Stimulated activated CD8-positive, alpha-beta memory T cell treated with anti-CD3 and anti-CD28 coated beads, Interleukin-2, amount 100 ng/mL, for 1 hour (primary cell): ENCODE measurements around the gene OTOF.

Source experiments
- DNase-seq, 2 donors: peaks; one replicate each; pipeline ENCODE4 v3.0.0-alpha.2; 2020; ENCODE audit warnings: low read depth in 2 of 2

The OTOF gene

GRCh38 chr2:26453421-26454329 lies 24.2 kb downstream of the OTOF start:
- DNase-seq = no peak

GRCh38 chr2:26451700-26452099 lies 26.2 kb downstream of the OTOF start:
- DNase-seq = no peak

GRCh38 chr2:26450031-26450635 lies 27.8 kb downstream of the OTOF start:
- DNase-seq = no peak

GRCh38 chr2:26449278-26450030 lies 28.5 kb downstream of the OTOF start:
- no peak for DNase-seq

- no peak for DNase-seq
These were observed 29.3 kb downstream of the OTOF start for GRCh38 chr2:26448651-26449050.

- DNase-seq = no peak
These were observed 33.7 kb downstream of the OTOF start for GRCh38 chr2:26444236-26444635.

GRCh38 chr2:26442707-26443106 lies 35.2 kb downstream of the OTOF start:
- no peak for DNase-seq

- DNase-seq = no peak
These were observed 35.6 kb downstream of the OTOF start for GRCh38 chr2:26442301-26442700.

GRCh38 chr2:26438926-26439325 lies 39.0 kb downstream of the OTOF start:
- DNase-seq = no peak

- no peak for DNase-seq
These were observed 39.4 kb downstream of the OTOF start for GRCh38 chr2:26438526-26438925.

- no peak for DNase-seq
These were observed 42.8 kb downstream of the OTOF start for GRCh38 chr2:26435106-26435505.

- DNase-seq = no peak
These were observed 45.1 kb downstream of the OTOF start for GRCh38 chr2:26432859-26433258.

GRCh38 chr2:26432363-26432762 lies 45.6 kb downstream of the OTOF start:
- DNase-seq = no peak

- no peak for DNase-seq
These were observed 47.1 kb downstream of the OTOF start for GRCh38 chr2:26430826-26431225.

GRCh38 chr2:26429779-26430578 lies 47.9 kb downstream of the OTOF start:
- DNase-seq = no peak

GRCh38 chr2:26428846-26429245 lies 49.1 kb downstream of the OTOF start:
- no peak for DNase-seq

GRCh38 chr2:26424221-26424620 lies 53.7 kb downstream of the OTOF start:
- no peak for DNase-seq

GRCh38 chr2:26423750-26424149 lies 54.2 kb downstream of the OTOF start:
- DNase-seq = no peak

- DNase-seq = no peak
These were observed 54.8 kb downstream of the OTOF start for GRCh38 chr2:26422947-26423629.

- no peak for DNase-seq
These were observed 56.0 kb downstream of the OTOF start for GRCh38 chr2:26421961-26422360.

- DNase-seq = no peak
These were observed 63.6 kb downstream of the OTOF start for GRCh38 chr2:26414311-26414710.
